ENCODE results near the gene EXOSC1.
"Not testable (repeated sequence)": the region's sequence is repeated elsewhere in the genome, so short reads cannot be mapped to it uniquely, and the experiment has no call there.

Gene EXOSC1

GRCh38 chr10:97407952-97408248 is 37.9 kb downstream of the EXOSC1 start:
- no peak for DNase-seq (ENCODE audit: low spot score)

- peak; percentile 82 for DNase-seq (ENCODE audit: low spot score)
Measured at GRCh38 chr10:97407211-97407951, 38.4 kb downstream of the EXOSC1 start.

GRCh38 chr10:97406483-97406882 is 39.3 kb downstream of the EXOSC1 start:
- DNase-seq (ENCODE audit: low spot score), result not testable (repeated sequence)

GRCh38 chr10:97406064-97406463 is 39.7 kb downstream of the EXOSC1 start:
- no peak for DNase-seq (ENCODE audit: low spot score)

- DNase-seq (ENCODE audit: low spot score), result no peak
Measured at GRCh38 chr10:97404044-97404443, 41.8 kb downstream of the EXOSC1 start.

- no peak for DNase-seq (ENCODE audit: low spot score)
Measured at GRCh38 chr10:97401455-97401919, 44.3 kb downstream of the EXOSC1 start.

GRCh38 chr10:97400665-97401454 is 44.9 kb downstream of the EXOSC1 start, which contains the start of gene RRP12:
TSS of gene RRP12 (minus strand) at chr10:97401340. CDS start at chr10:97401231, 109 bp downstream.
- DNase-seq (ENCODE audit: low spot score), result peak; percentile 98

GRCh38 chr10:97399843-97400545 is 45.8 kb downstream of the EXOSC1 start:
- peak; percentile 53 for DNase-seq (ENCODE audit: low spot score)

GRCh38 chr10:97396056-97396455 is 49.8 kb downstream of the EXOSC1 start:
- no peak for DNase-seq (ENCODE audit: low spot score)

- DNase-seq (ENCODE audit: low spot score), result no peak
Measured at GRCh38 chr10:97393034-97393573, 52.7 kb downstream of the EXOSC1 start.

- no peak for DNase-seq (ENCODE audit: low spot score)
Measured at GRCh38 chr10:97390091-97390490, 55.7 kb downstream of the EXOSC1 start.

- no peak for DNase-seq (ENCODE audit: low spot score)
Measured at GRCh38 chr10:97388152-97388551, 57.7 kb downstream of the EXOSC1 start.
